NB4 (cell line): ENCODE results near the gene CLDN11.

Source experiments
- CTCF ChIP-seq: IDR thresholded peaks from one replicate; pipeline ENCODE4 v1.5.1; 2012; ENCODE audit warnings: low read depth, low read length
- MAX ChIP-seq: IDR thresholded peaks from 2 replicates; pipeline ENCODE4 v1.6.1; 2011; ENCODE audit warnings: low read depth, low read length
- MYC ChIP-seq: IDR thresholded peaks from 2 replicates; pipeline ENCODE4 v1.6.1; 2011; ENCODE audit warnings: low read depth, low read length
- POLR2A ChIP-seq: IDR thresholded peaks from 2 replicates; pipeline ENCODE4 v1.6.1; 2011; ENCODE audit warnings: mild to moderate bottlenecking; ENCODE audit not compliant: insufficient read length; ENCODE audit errors: extremely low read depth

- no peak for TF ChIP-seq CTCF
- TF ChIP-seq MAX = no peak
- TF ChIP-seq POLR2A = no peak
- no peak for TF ChIP-seq MYC
Measured at GRCh38 chr3:170442947-170443346, 24.3 kb downstream of the CLDN11 start.
